Body of pancreas (tissue), 4 donors: ENCODE results near the gene C5orf52. TPM values are rescaled to one million over a fixed set of nuclear protein-coding genes. Genes with fewer than 3 reads are reported as not detected.
A peak's percentile ranks its signal among the peaks of the same experiment; 100 is the strongest.
"Not testable (repeated sequence)": the region's sequence is repeated elsewhere in the genome, so short reads cannot be mapped to it uniquely, and the experiment has no call there.

ENCODE experiments used
- ATAC-seq: fragments of 150-250 bp; one replicate; pipeline ENCODE4 v1.9.1; 2016
- DNase-seq, 4 donors: peaks; one replicate each; pipeline ENCODE4 v3.0.0-alpha.2; 2019
- H3K27ac ChIP-seq, 4 donors: fragments of 200-600 bp; sonication (generic); 1 replicate in 3 of 4; 2 replicates in 1 of 4; pipeline versions ENCODE4 v1.5.1 to v1.6.1; 2016 to 2019; ENCODE audit warnings: mild to moderate bottlenecking in 1 of 4, mixed read lengths in 1 of 4, moderate library complexity in 1 of 4
- H3K27me3 ChIP-seq, 2 donors: fragments of 200-600 bp; sonication (generic); one replicate each; pipeline ENCODE4 v1.6.0; 2016; ENCODE audit warnings: mild to moderate bottlenecking in 1 of 2
- H3K36me3 ChIP-seq, 2 donors: fragments of 200-600 bp; sonication (generic); replicated peaks in 1 of 2; 2 replicates each; pipeline ENCODE4 v1.5.1; 2016; ENCODE audit warnings: low read depth in 2 of 2; ENCODE audit not compliant: insufficient read depth in 1 of 2
- H3K4me1 ChIP-seq: fragments of 200-600 bp; sonication (generic); one replicate; pipeline ENCODE4 v1.6.0; 2016
- H3K4me3 ChIP-seq, 2 donors: fragments of 200-600 bp; sonication (generic); 1 replicate in 1 of 2; 2 replicates in 1 of 2; pipeline ENCODE4 v1.5.1; 2016 to 2019
- H3K9me3 ChIP-seq, 3 donors: fragments of 200-600 bp; sonication (generic); 1 replicate in 2 of 3; 2 replicates in 1 of 3; pipeline ENCODE4 v1.5.1; 2016
- POLR2A ChIP-seq, 3 donors: fragments of 450-650 bp; IDR thresholded peaks; one replicate each; pipeline ENCODE4 v1.6.1; 2016; ENCODE audit warnings: antibody characterized with exemption in 3 of 3, mild to moderate bottlenecking in 2 of 3
- WGBS, 2 donors: methylation state at CpG; one replicate each; pipeline ENCODE4 v1.1.5; 2017; 5-methylcytosine and 5-hydroxymethylcytosine counted together
- intact Hi-C: fragments of 100-400 bp; cut with DNase I; formaldehyde crosslinking; loops from one replicate; pipeline ENCODE4 v1.15.1; 2023
- total RNA-seq, 2 donors: library from RNA; depleted of rRNA; stranded (reverse); fragments of >200 nt; gene quantifications; one replicate each; pipeline ENCODE4 v1.1.0, GENCODE V29; 2016
- TF ChIP-seq, protein P1 (sequence below), 7 experiments: fragments of 450-650 bp in 4 of 7; fragments of 200-600 bp in 3 of 7; sonication (generic) in 3 of 7; IDR thresholded peaks; one replicate each; pipeline ENCODE4 v1.5.1; 2016 to 2019; ENCODE audit warnings: antibody characterized with exemption in 7 of 7

Gene C5orf52
- total RNA-seq, 2 donors from 2014 or later: not detected

DNA sequence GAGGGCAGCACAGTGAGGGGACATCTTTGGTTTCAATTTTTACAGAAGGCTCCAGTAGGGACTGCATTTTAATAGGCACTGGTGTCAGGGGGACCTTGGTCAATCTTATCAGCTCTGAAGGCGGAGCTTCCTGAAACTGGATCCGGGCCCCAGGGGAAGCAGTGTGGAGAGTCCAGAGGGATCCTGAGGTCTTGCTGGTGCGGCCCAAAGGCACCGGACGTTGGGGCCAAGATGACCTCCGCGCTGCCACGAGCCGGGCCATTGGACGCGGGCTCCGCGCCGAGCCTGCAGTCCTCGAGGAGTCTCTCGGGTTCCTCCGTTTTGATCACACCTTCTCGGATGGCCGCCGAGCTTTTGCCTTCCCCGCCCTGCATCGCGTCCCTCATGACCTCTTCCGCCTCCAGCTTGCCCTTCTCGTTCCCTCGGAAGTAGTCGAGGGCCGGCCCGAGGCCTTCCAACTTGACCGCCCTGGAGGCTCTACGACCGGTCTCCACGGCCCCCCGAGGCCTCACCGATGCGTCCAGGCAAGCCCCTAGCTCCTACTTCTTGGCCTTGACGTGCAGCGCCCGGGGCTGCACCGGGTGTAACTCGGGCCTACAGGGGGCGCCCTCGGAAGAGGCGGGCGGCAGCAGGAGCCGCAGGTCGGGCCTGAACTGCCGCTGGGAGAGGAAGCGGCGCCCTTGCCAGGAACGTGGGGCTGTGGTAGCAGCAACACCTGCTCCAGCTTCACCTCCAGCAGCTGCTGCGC lies 18.8 kb downstream of the C5orf52 start:
- H3K27me3 ChIP-seq: no peaks in the 10 kb centered on the region
- H3K4me1 ChIP-seq: no peaks in the 10 kb centered on the region
- H3K4me3 ChIP-seq: no peak overlapping the region
- H3K9me3 ChIP-seq: no peaks in the 10 kb centered on the region
- H3K36me3 ChIP-seq: no peaks in the 10 kb centered on the region
- DNase-seq (peak in 3 of 4 donors; percentile 3 to 12 (median 12)), ATAC-seq (no peak)
- WGBS, 2 donors: 66 to 72% methylated on average over 37 to 51 of the region's 52 CpGs
- no peak for TF ChIP-seq POLR2A (IDR thresholded peaks at IDR 0.05)
- TF ChIP-seq, protein P1, sequence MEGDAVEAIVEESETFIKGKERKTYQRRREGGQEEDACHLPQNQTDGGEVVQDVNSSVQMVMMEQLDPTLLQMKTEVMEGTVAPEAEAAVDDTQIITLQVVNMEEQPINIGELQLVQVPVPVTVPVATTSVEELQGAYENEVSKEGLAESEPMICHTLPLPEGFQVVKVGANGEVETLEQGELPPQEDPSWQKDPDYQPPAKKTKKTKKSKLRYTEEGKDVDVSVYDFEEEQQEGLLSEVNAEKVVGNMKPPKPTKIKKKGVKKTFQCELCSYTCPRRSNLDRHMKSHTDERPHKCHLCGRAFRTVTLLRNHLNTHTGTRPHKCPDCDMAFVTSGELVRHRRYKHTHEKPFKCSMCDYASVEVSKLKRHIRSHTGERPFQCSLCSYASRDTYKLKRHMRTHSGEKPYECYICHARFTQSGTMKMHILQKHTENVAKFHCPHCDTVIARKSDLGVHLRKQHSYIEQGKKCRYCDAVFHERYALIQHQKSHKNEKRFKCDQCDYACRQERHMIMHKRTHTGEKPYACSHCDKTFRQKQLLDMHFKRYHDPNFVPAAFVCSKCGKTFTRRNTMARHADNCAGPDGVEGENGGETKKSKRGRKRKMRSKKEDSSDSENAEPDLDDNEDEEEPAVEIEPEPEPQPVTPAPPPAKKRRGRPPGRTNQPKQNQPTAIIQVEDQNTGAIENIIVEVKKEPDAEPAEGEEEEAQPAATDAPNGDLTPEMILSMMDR (IDR thresholded peaks at IDR 0.05): no peak
- H3K27ac ChIP-seq: no peak overlapping the region
- intact Hi-C loops: no loop called here

- no peak overlapping the region for H3K4me3 ChIP-seq
- TF ChIP-seq, protein P1 (IDR thresholded peaks at IDR 0.05): no peak
- TF ChIP-seq POLR2A (IDR thresholded peaks at IDR 0.05): no peak
- no peak for DNase-seq
Observed at GRCh38 chr5:157690690-157691433, 19.5 kb downstream of the C5orf52 start.

DNA sequence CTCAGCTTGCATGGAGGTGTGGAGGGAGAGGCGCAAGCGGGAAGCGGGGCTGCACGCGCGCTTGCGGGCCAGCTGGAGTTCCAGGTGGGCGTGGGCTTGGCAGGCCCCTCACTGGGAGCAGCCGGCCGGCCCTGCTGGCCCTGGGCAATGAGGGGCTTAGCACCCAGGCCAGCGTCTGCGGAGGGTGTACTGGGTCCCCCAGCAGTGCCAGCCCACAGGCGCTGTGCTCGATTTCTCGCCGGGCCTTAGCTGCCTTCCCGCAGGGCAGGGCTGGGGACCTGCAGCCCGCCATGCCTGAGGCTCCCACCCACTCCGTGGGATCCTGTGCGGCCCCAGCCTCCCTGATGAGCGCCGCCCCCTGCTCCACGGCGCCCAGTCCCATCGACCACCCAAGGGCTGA lies 22.5 kb downstream of the C5orf52 start:
- intact Hi-C loops, H3K4me3 ChIP-seq, H3K27ac ChIP-seq, H3K4me1 ChIP-seq, ATAC-seq, H3K27me3 ChIP-seq, H3K9me3 ChIP-seq, DNase-seq, H3K36me3 ChIP-seq: not testable (repeated sequence)
- WGBS, 2 donors: 91% methylated on average over 11 of the region's 25 CpGs; no CpG with 5 or more reads in 1 of the 2 donors

More at GRCh38 chr5:157690690-157691433, 19.5 kb downstream of the C5orf52 start:
- no peaks in the 10 kb centered on the region for H3K27me3 ChIP-seq
- H3K27ac ChIP-seq: no peak overlapping the region
- intact Hi-C loops: no loop called here
- no peaks in the 10 kb centered on the region for H3K36me3 ChIP-seq
- no peaks in the 10 kb centered on the region for H3K4me1 ChIP-seq
- no peaks in the 10 kb centered on the region for H3K9me3 ChIP-seq
- WGBS, 2 donors: 66 to 81% methylated on average over 35 to 53 of the region's 53 CpGs
- ATAC-seq: no peak

DNA sequence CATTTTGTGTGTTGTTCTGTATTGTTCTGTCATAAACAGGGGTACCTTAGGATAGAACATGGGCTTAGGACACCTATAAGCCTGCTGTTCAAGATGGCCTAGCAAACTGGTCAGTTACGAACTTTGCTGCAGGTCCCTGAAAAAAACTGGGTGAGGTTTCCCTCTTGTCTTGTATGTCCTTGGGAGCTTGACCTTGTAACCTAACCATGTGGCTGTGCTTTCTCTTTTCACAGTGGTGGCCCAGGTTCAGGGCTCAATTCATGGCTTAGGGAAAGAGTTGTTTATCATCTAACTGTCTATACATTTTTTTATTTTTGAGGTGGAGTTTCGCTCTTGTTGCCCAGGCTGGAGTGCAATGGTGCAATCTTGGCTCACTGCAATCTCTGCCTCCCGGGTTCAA lies 24.8 kb downstream of the C5orf52 start:
- H3K27ac ChIP-seq, H3K4me3 ChIP-seq, H3K9me3 ChIP-seq, H3K27me3 ChIP-seq, H3K4me1 ChIP-seq, DNase-seq, ATAC-seq, intact Hi-C loops, H3K36me3 ChIP-seq: not testable (repeated sequence)
- 77 to 87% methylated on average over 3 of the region's 3 CpGs for WGBS, 2 donors

DNA sequence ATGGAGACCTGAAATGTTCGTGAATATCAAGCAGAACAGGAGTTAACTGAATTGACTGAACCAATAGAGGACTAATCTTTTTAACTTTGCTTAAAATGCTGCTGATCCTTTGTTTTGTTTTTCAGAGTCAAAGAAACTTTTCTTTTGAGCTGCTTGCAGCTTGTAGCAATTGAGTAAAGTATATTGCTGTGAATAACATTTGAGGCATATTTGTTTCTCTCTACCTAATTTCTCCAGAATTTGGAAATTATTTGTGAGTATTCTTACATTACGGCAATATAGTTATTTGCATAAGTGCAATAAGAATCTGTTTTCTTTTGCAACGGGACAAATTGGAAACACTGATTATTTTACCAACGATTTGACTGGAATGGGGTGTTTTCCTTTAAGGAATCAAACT lies 27.3 kb downstream of the C5orf52 start:
- H3K4me1 ChIP-seq, intact Hi-C loops, DNase-seq, H3K27ac ChIP-seq, H3K36me3 ChIP-seq, ATAC-seq, H3K4me3 ChIP-seq, H3K9me3 ChIP-seq, H3K27me3 ChIP-seq: not testable (repeated sequence)
- WGBS, 2 donors: 61 to 77% methylated on average over 4 of the region's 4 CpGs

GRCh38 chr5:157703736-157704135 lies 32.4 kb downstream of the C5orf52 start:
- no peak for TF ChIP-seq POLR2A (IDR thresholded peaks at IDR 0.05)
- TF ChIP-seq, protein P1 (IDR thresholded peaks at IDR 0.05): no peak
- WGBS, 2 donors: 61 to 70% methylated on average over 3 of the region's 3 CpGs
- Histone ChIP-seq H3K4me1 (no peaks in the 10 kb centered on the region), H3K9me3 (peaks cover 0 to 3% (median 0%) of the 10 kb centered on the region in 3 donors), H3K27ac (no peak overlapping the region), H3K27me3 (no peaks in the 10 kb centered on the region), H3K4me3 (no peak overlapping the region), H3K36me3 (no peaks in the 10 kb centered on the region)
- no peak for ATAC-seq
- intact Hi-C loops: no loop called here
- DNase-seq: no peak
